HL-60 (cell line): ENCODE data around the gene DYRK1B.
A peak's percentile ranks its signal among the peaks of the same experiment; 100 is the strongest.

Experiments used
- DNase-seq, 2 experiments: peaks; one replicate each; pipeline ENCODE4 v3.0.0-alpha.2; 2010 to 2020; ENCODE audit warnings: low read depth in 1 of 2, low spot score in 1 of 2
- H3K27ac ChIP-seq: fragments of 250-450 bp; sonication (Bioruptor Pico); replicated peaks from 2 replicates; pipeline ENCODE4 v1.5.1; 2020; ENCODE audit warnings: mild to moderate bottlenecking, moderate library complexity
- H3K27me3 ChIP-seq: fragments of 250-450 bp; sonication (Bioruptor Pico); 2 replicates; pipeline ENCODE4 v1.5.1; 2021; ENCODE audit warnings: mild to moderate bottlenecking, moderate library complexity; ENCODE audit not compliant: insufficient read depth, poor library complexity, severe bottlenecking
- H3K4me3 ChIP-seq: replicated peaks from 2 replicates; pipeline ENCODE4 v1.5.1; 2011; ENCODE audit warnings: mild to moderate bottlenecking, control low read depth, low read length; ENCODE audit not compliant: insufficient read depth
- GABPA ChIP-seq: IDR thresholded peaks from 2 replicates; pipeline ENCODE4 v1.6.1; 2012; ENCODE audit warnings: low read depth
- POLR2AphosphoS5 ChIP-seq: IDR thresholded peaks from 2 replicates; pipeline ENCODE4 v1.6.1; 2012; ENCODE audit warnings: low read depth
- REST ChIP-seq: IDR thresholded peaks from 2 replicates; pipeline ENCODE4 v1.6.1; 2012; ENCODE audit warnings: low read depth; ENCODE audit not compliant: insufficient replicate concordance
- SPI1 ChIP-seq: IDR thresholded peaks from 2 replicates; pipeline ENCODE4 v1.6.1; 2012; ENCODE audit warnings: low read depth, mild to moderate bottlenecking, borderline replicate concordance
- TF ChIP-seq, protein P1 (sequence below): IDR thresholded peaks from one replicate; pipeline ENCODE4 v1.5.1; 2011; ENCODE audit warnings: low read length, control low read depth, inconsistent platforms; ENCODE audit not compliant: insufficient read depth

DYRK1B gene

GRCh38 chr19:39825531-39826076 is 8.4 kb downstream of the DYRK1B start:
- TF ChIP-seq GABPA, result no peak
- no peak for TF ChIP-seq POLR2AphosphoS5
- no peak for TF ChIP-seq SPI1
- no peak for TF ChIP-seq REST
- TF ChIP-seq, protein P1, sequence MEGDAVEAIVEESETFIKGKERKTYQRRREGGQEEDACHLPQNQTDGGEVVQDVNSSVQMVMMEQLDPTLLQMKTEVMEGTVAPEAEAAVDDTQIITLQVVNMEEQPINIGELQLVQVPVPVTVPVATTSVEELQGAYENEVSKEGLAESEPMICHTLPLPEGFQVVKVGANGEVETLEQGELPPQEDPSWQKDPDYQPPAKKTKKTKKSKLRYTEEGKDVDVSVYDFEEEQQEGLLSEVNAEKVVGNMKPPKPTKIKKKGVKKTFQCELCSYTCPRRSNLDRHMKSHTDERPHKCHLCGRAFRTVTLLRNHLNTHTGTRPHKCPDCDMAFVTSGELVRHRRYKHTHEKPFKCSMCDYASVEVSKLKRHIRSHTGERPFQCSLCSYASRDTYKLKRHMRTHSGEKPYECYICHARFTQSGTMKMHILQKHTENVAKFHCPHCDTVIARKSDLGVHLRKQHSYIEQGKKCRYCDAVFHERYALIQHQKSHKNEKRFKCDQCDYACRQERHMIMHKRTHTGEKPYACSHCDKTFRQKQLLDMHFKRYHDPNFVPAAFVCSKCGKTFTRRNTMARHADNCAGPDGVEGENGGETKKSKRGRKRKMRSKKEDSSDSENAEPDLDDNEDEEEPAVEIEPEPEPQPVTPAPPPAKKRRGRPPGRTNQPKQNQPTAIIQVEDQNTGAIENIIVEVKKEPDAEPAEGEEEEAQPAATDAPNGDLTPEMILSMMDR, result no peak
- Histone ChIP-seq H3K27ac (no peak overlapping the region), H3K27me3 (no peaks in the 10 kb centered on the region), H3K4me3 (no peak overlapping the region)
- no peak for DNase-seq

- TF ChIP-seq SPI1 (no peak), GABPA (no peak), REST (no peak), POLR2AphosphoS5 (no peak)
- TF ChIP-seq, protein P1, result no peak
- no peak for DNase-seq
- Histone ChIP-seq H3K4me3 (no peak overlapping the region), H3K27me3 (no peaks in the 10 kb centered on the region), H3K27ac (no peak overlapping the region)
Observed at GRCh38 chr19:39825093-39825463, 8.9 kb downstream of the DYRK1B start.

- no peak overlapping the region for H3K27ac ChIP-seq
Observed at GRCh38 chr19:39824143-39825092, 9.5 kb downstream of the DYRK1B start.

GRCh38 chr19:39823686-39824085 is 10.3 kb downstream of the DYRK1B start:
- Histone ChIP-seq H3K27me3 (no peaks in the 10 kb centered on the region), H3K27ac (no peak overlapping the region), H3K4me3 (peak overlapping the region; percentile 62)
- no peak for DNase-seq
- TF ChIP-seq POLR2AphosphoS5, result no peak
- no peak for TF ChIP-seq SPI1
- TF ChIP-seq, protein P1, result no peak
- TF ChIP-seq GABPA, result no peak
- TF ChIP-seq REST, result no peak

More at GRCh38 chr19:39824143-39825092, 9.5 kb downstream of the DYRK1B start:
- H3K4me3 ChIP-seq, result peak overlapping the region; percentile 62
- TF ChIP-seq POLR2AphosphoS5 (peak; percentile 42; the same call in 1 of the 2 replicates), SPI1 (no peak)
- DNase-seq, result peak in 1 of 2 experiments; percentile 69
- no peaks in the 10 kb centered on the region for H3K27me3 ChIP-seq
